NCI-H1417 (cell line): ENCODE results near the gene IL33.

ENCODE experiments used
- DNase-seq, 3 experiments: peaks; one replicate each; lab custom pipeline; 2025; lab: John Stamatoyannopoulos, UW

Gene IL33

GRCh38 chr9:6302417-6302816, 86.8 kb downstream of the IL33 start:
- no peak for DNase-seq

GRCh38 chr9:6304232-6304631, 88.6 kb downstream of the IL33 start:
- DNase-seq = no peak

- peak in 2 of 3 experiments; percentile 32 to 63 for DNase-seq
These were observed 90.5 kb downstream of the IL33 start for GRCh38 chr9:6305954-6306563.
